H1 (cell line): ENCODE measurements around the gene PPP2R5B. TPM values are rescaled to one million over a fixed set of nuclear protein-coding genes. Genes with fewer than 3 reads are reported as not detected.

Source experiments
- CTCF ChIA-PET: fragments of 300-600 bp; sonication (Branson Sonifier 250); formaldehyde crosslinking; loops from one replicate; lab custom pipeline; 2021; ENCODE audit not compliant: partially characterized antibody; lab: Charles Lee
- POLR2A ChIA-PET: fragments of 300-600 bp; sonication (Branson Sonifier 250); formaldehyde crosslinking; loops from one replicate; lab custom pipeline; 2021; ENCODE audit warnings: inconsistent platforms; ENCODE audit not compliant: partially characterized antibody; lab: Charles Lee
- DNase-seq, 2 experiments: peaks; one replicate each; pipeline versions ENCODE4 v3.0.0 to v3.0.0-alpha.2; 2010 to 2022; ENCODE audit warnings: low spot score in 2 of 2, low read depth in 1 of 2, mixed read lengths in 1 of 2
- FAIRE-seq: peaks from 2 replicates; lab custom pipeline; 2011; peaks lifted over from hg19 to GRCh38; lab: Jason Lieb, UNC
- H2AFZ ChIP-seq: 2 replicates; pipeline ENCODE4 v1.8.1; 2012; ENCODE audit warnings: low read length, inconsistent platforms
- H2AK5ac ChIP-seq: 2 replicates; pipeline ENCODE4 v1.6.1; 2013; ENCODE audit warnings: low read depth, low read length
- H2BK120ac ChIP-seq: replicated peaks from 2 replicates; pipeline ENCODE3; 2013; ENCODE audit warnings: low read depth, low read length, inconsistent platforms
- H2BK12ac ChIP-seq: 2 replicates; pipeline ENCODE4 v1.6.1; 2013; ENCODE audit warnings: low read depth, low read length
- H2BK15ac ChIP-seq: 2 replicates; pipeline ENCODE4 v1.6.1; 2013; ENCODE audit warnings: low read length
- H2BK20ac ChIP-seq: 2 replicates; pipeline ENCODE4 v1.6.1; 2013; ENCODE audit warnings: low read length
- H2BK5ac ChIP-seq: 2 replicates; pipeline ENCODE4 v1.6.1; 2013; ENCODE audit warnings: low read depth, low read length
- H3K14ac ChIP-seq: 2 replicates; pipeline ENCODE4 v1.6.1; 2013; ENCODE audit warnings: inconsistent platforms; ENCODE audit not compliant: insufficient read length
- H3K18ac ChIP-seq: 2 replicates; pipeline ENCODE4 v1.6.1; 2013; ENCODE audit warnings: low read length; ENCODE audit errors: extremely low read depth
- H3K23ac ChIP-seq: 2 replicates; pipeline ENCODE4 v1.6.1; 2013; ENCODE audit warnings: inconsistent platforms; ENCODE audit not compliant: insufficient read length
- H3K23me2 ChIP-seq: 2 replicates; pipeline ENCODE4 v1.6.1; 2013; ENCODE audit warnings: low read depth, low read length
- H3K27ac ChIP-seq: 2 replicates; pipeline ENCODE4 v1.6.1; 2011; ENCODE audit warnings: low read depth, low read length, inconsistent platforms
- H3K27me3 ChIP-seq, 4 experiments: replicated peaks in 1 of 4; 1 replicate in 1 of 4; 2 replicates in 3 of 4; pipeline versions ENCODE4 v1.6.1 to v1.8.1; 2011 to 2013; ENCODE audit warnings: low read length in 3 of 4, mild to moderate bottlenecking in 3 of 4, inconsistent platforms in 2 of 4, mixed read lengths in 2 of 4, moderate library complexity in 1 of 4; ENCODE audit not compliant: control insufficient read depth in 3 of 4, insufficient read depth in 3 of 4; ENCODE audit errors: extremely low read depth in 1 of 4
- H3K36me3 ChIP-seq, 4 experiments: 2 replicates each; pipeline versions ENCODE4 v1.6.1 to v1.8.1; 2011 to 2013; ENCODE audit warnings: mild to moderate bottlenecking in 4 of 4, low read length in 3 of 4, moderate library complexity in 2 of 4, control low read depth in 1 of 4, inconsistent platforms in 1 of 4; ENCODE audit not compliant: insufficient read depth in 4 of 4, control insufficient read depth in 2 of 4
- H3K4ac ChIP-seq: replicated peaks from 2 replicates; pipeline ENCODE3; 2013; ENCODE audit warnings: low read length, low read depth, mixed read lengths, inconsistent platforms; ENCODE audit not compliant: insufficient read length
- H3K4me1 ChIP-seq, 4 experiments: replicated peaks in 1 of 4; 1 replicate in 1 of 4; 2 replicates in 3 of 4; pipeline versions ENCODE4 v1.6.1 to v1.8.1; 2011 to 2013; ENCODE audit warnings: low read length in 3 of 4, inconsistent platforms in 2 of 4, mixed read lengths in 1 of 4; ENCODE audit not compliant: insufficient read depth in 4 of 4, control insufficient read depth in 3 of 4
- H3K4me2 ChIP-seq, 2 experiments: 2 replicates each; pipeline versions ENCODE4 v1.6.1 to v1.8.1; 2011 to 2013; ENCODE audit warnings: low read depth in 2 of 2, low read length in 2 of 2, control low read depth in 1 of 2, inconsistent platforms in 1 of 2, mild to moderate bottlenecking in 1 of 2; ENCODE audit not compliant: insufficient read depth in 1 of 2
- H3K4me3 ChIP-seq, 4 experiments: fragments of 200-600, 300-600 bp in 1 of 4; sonication (generic), shearing (Covaris generic), sonication (Bioruptor Twin) in 1 of 4; 2 replicates each; pipeline versions ENCODE4 v1.5.1 to v1.8.1; 2011 to 2016; ENCODE audit warnings: low read length in 4 of 4, low read depth in 3 of 4, control low read depth in 2 of 4, inconsistent platforms in 2 of 4, mild to moderate bottlenecking in 2 of 4, mixed read lengths in 1 of 4, moderate library complexity in 1 of 4; ENCODE audit not compliant: insufficient read depth in 2 of 4; ENCODE audit errors: extremely low read depth in 1 of 4
- H3K56ac ChIP-seq: replicated peaks from 2 replicates; pipeline ENCODE3; 2013; ENCODE audit warnings: low read depth, mild to moderate bottlenecking, mixed read lengths, low read length, inconsistent platforms; ENCODE audit not compliant: insufficient read length
- H3K79me1 ChIP-seq: 2 replicates; pipeline ENCODE4 v1.6.1; 2013; ENCODE audit warnings: low read depth, low read length, control low read depth
- H3K79me2 ChIP-seq, 2 experiments: 2 replicates each; pipeline versions ENCODE4 v1.6.1 to v1.8.1; 2012 to 2013; ENCODE audit warnings: low read length in 2 of 2, mild to moderate bottlenecking in 2 of 2, inconsistent platforms in 1 of 2; ENCODE audit not compliant: insufficient read depth in 2 of 2, control insufficient read depth in 1 of 2
- H3K9ac ChIP-seq, 4 experiments: replicated peaks in 1 of 4; 1 replicate in 1 of 4; 2 replicates in 3 of 4; pipeline versions ENCODE4 v1.6.1 to v1.8.1; 2011 to 2013; ENCODE audit warnings: low read depth in 3 of 4, low read length in 3 of 4, control low read depth in 2 of 4, mild to moderate bottlenecking in 2 of 4, moderate library complexity in 2 of 4, inconsistent platforms in 1 of 4; ENCODE audit errors: extremely low read depth in 1 of 4
- H3K9me3 ChIP-seq, 2 experiments: 2 replicates each; pipeline versions ENCODE4 v1.6.1 to v1.8.1; 2012 to 2013; ENCODE audit warnings: mild to moderate bottlenecking in 2 of 2, moderate library complexity in 2 of 2, control low read depth in 1 of 2, inconsistent platforms in 1 of 2, low read depth in 1 of 2, low read length in 1 of 2, mixed read lengths in 1 of 2; ENCODE audit not compliant: insufficient read depth in 2 of 2
- H4K20me1 ChIP-seq, 2 experiments: replicated peaks in 1 of 2; 2 replicates each; pipeline versions ENCODE3 to v1.8.1; 2011 to 2013; ENCODE audit warnings: inconsistent platforms in 2 of 2, low read length in 2 of 2, mild to moderate bottlenecking in 1 of 2; ENCODE audit not compliant: insufficient read depth in 2 of 2, control insufficient read depth in 1 of 2
- H4K5ac ChIP-seq: 2 replicates; pipeline ENCODE4 v1.6.1; 2013; ENCODE audit warnings: low read length, low read depth, mixed read lengths, inconsistent platforms; ENCODE audit not compliant: insufficient read length
- H4K8ac ChIP-seq: 2 replicates; pipeline ENCODE4 v1.8.0; 2013; ENCODE audit warnings: mild to moderate bottlenecking, moderate library complexity, low read length, inconsistent platforms; ENCODE audit not compliant: insufficient read depth; ENCODE audit errors: extremely low read depth
- H4K91ac ChIP-seq: replicated peaks from 2 replicates; pipeline ENCODE3; 2013; ENCODE audit warnings: low read length, mixed read lengths, inconsistent platforms; ENCODE audit not compliant: insufficient read length
- CEBPB ChIP-seq: IDR thresholded peaks from 2 replicates; pipeline ENCODE4 v1.6.1; 2012; ENCODE audit warnings: low read depth, low read length
- CREB1 ChIP-seq: IDR thresholded peaks from 2 replicates; pipeline ENCODE4 v1.6.1; 2012; ENCODE audit warnings: inconsistent platforms
- EGR1 ChIP-seq: IDR thresholded peaks from 2 replicates; pipeline ENCODE4 v1.6.1; 2011; ENCODE audit warnings: low read depth, low read length, borderline replicate concordance
- EP300 ChIP-seq, 2 experiments: IDR thresholded peaks; 1 replicate in 1 of 2; 2 replicates in 1 of 2; pipeline ENCODE4 v1.6.1; 2011 to 2012; ENCODE audit warnings: low read depth in 2 of 2, low read length in 2 of 2, mild to moderate bottlenecking in 2 of 2, borderline replicate concordance in 1 of 2, inconsistent platforms in 1 of 2, moderate library complexity in 1 of 2
- EZH2 ChIP-seq: fragments of 200-600 bp; sonication (generic); IDR thresholded peaks from 2 replicates; pipeline ENCODE4 v1.7.1; 2012; ENCODE audit warnings: low read depth, mild to moderate bottlenecking, moderate library complexity, low read length, inconsistent platforms; ENCODE audit not compliant: severe bottlenecking
- GABPA ChIP-seq: IDR thresholded peaks from 2 replicates; pipeline ENCODE4 v1.6.1; 2011; ENCODE audit warnings: mild to moderate bottlenecking, low read length, moderate library complexity, borderline replicate concordance; ENCODE audit not compliant: insufficient read depth
- KDM4A ChIP-seq: IDR thresholded peaks from one replicate; pipeline ENCODE4 v1.7.1; 2012; ENCODE audit warnings: low read depth, mild to moderate bottlenecking, moderate library complexity, low read length, inconsistent platforms; ENCODE audit not compliant: severe bottlenecking
- MAFK ChIP-seq: IDR thresholded peaks from 2 replicates; pipeline ENCODE4 v1.6.1; 2012; ENCODE audit warnings: low read depth, mild to moderate bottlenecking, improper control_type of control experiment, low read length
- PHF8 ChIP-seq: fragments of 200-600 bp; sonication (generic); conservative IDR thresholded peaks from 2 replicates; pipeline ENCODE4 v1.7.1; 2012; ENCODE audit warnings: low read depth, mild to moderate bottlenecking, inconsistent platforms, low read length, moderate library complexity
- POLR2AphosphoS5 ChIP-seq: IDR thresholded peaks from 2 replicates; pipeline ENCODE4 v1.6.1; 2011; ENCODE audit warnings: low read depth, low read length
- RFX5 ChIP-seq: IDR thresholded peaks from 2 replicates; pipeline ENCODE4 v1.6.1; 2011; ENCODE audit warnings: low read depth, low read length, improper control_type of control experiment, borderline replicate concordance
- SIN3A ChIP-seq, 2 experiments: IDR thresholded peaks in 1 of 2; conservative IDR thresholded peaks in 1 of 2; 2 replicates each; pipeline ENCODE4 v1.6.1; 2011 to 2012; ENCODE audit warnings: low read length in 2 of 2, improper control_type of control experiment in 1 of 2, low read depth in 1 of 2, mild to moderate bottlenecking in 1 of 2
- SP2 ChIP-seq: IDR thresholded peaks from 2 replicates; pipeline ENCODE4 v1.6.1; 2012; ENCODE audit warnings: mild to moderate bottlenecking, low read length, inconsistent platforms
- TCF12 ChIP-seq: IDR thresholded peaks from 2 replicates; pipeline ENCODE4 v1.6.1; 2011; ENCODE audit warnings: low read depth, mild to moderate bottlenecking, low read length
- WGBS, 2 experiments: shearing (Covaris generic) in 1 of 2; methylation state at CpG; one replicate each; pipeline versions ENCODE4 v1.1.6 to v1.1.7; 2013 to 2015; ENCODE audit warnings: low lambda C conversion rate in 2 of 2, mixed read lengths in 2 of 2, inconsistent platforms in 1 of 2, low coverage in 1 of 2, missing lambda C conversion rate in 1 of 2; ENCODE audit not compliant: insufficient replicate concordance in 2 of 2, insufficient coverage in 1 of 2, insufficient read length in 1 of 2; ENCODE audit errors: extremely low coverage in 1 of 2, missing lambda C conversion rate in 1 of 2; 5-methylcytosine and 5-hydroxymethylcytosine counted together
- polyA plus RNA-seq, 7 experiments: library from polyadenylated mRNA; depleted of rRNA in 3 of 7; stranded (reverse) in 5 of 7; unstranded in 2 of 7; fragments of >200 nt in 5 of 7; fragments of 200-250 nt in 2 of 7; gene quantifications; 1 replicate in 5 of 7; 2 replicates in 1 of 7; 4 replicates in 1 of 7; pipeline versions ENCODE4 v1.2.1 to v1.2.3, GENCODE V29; 2011 to 2013; ENCODE audit warnings: missing spikeins in 2 of 7, mixed read lengths in 2 of 7
- total RNA-seq: library from RNA; stranded (reverse); fragmentation: NEBNext Ultra II Directional; extraction: Animal tissue kit (Norgen Biotek cat#: 25700); gene quantifications from 2 replicates; pipeline ENCODE4 v1.2.1, GENCODE V29; 2021

The PPP2R5B gene
- total and polyA plus RNA-seq, 2 of the 8 experiments (the other 6 are each of a cell fraction or from before 2014, with no cell fraction given), result 4.9 to 5.1 TPM

- FAIRE-seq (no peak), DNase-seq (no peak)
- H2AFZ ChIP-seq, result no peak overlapping the region
- ChIA-PET POLR2A (interaction anchor here (0.6 to 24.6 kb wide), 3 partner anchors 14 to 33 kb away, joined by 3 to 408 read pairs (median 65); partner anchors contain the start of genes EHD1 and PPP2R5B), CTCF (interaction anchor here (1.2 to 32.2 kb wide), 7 partner anchors 10 to 230 kb away, joined by 3 to 1058 read pairs (median 4); partner anchors contain the start of genes CDC42BPG and EHD1)
- no peaks in the 10 kb centered on the region for H3K79me2 ChIP-seq
- no peak overlapping the region for H3K4me2 ChIP-seq
- peak overlapping the region; percentile 30; the same call in 1 of the 2 replicates for H2BK5ac ChIP-seq
- H3K18ac ChIP-seq, result no peak overlapping the region
- H3K4me3 ChIP-seq, result no peak overlapping the region
- H3K14ac ChIP-seq, result no peak overlapping the region
- H3K23ac ChIP-seq, result no peak overlapping the region
- H3K4me1 ChIP-seq, result peaks cover 0 to 14% (median 8%) of the 10 kb centered on the region in 4 experiments; a peak in 6 of 7 replicates
- no peak overlapping the region for H2AK5ac ChIP-seq
- H3K27ac ChIP-seq, result no peak overlapping the region
- no peak overlapping the region for H4K91ac ChIP-seq
- no peak overlapping the region for H4K5ac ChIP-seq
- H4K20me1 ChIP-seq, result no peaks in the 10 kb centered on the region
- peaks cover 0 to 6% (median 0%) of the 10 kb centered on the region in 4 experiments; a peak in 2 of 8 replicates for H3K36me3 ChIP-seq
- no peak overlapping the region for H3K4ac ChIP-seq
- H2BK15ac ChIP-seq, result peak overlapping the region; percentile 10; the same call in 1 of the 2 replicates
- H3K23me2 ChIP-seq, result no peaks in the 10 kb centered on the region
- 86% methylated on average over 7 of the region's 7 CpGs; no CpG with 5 or more reads in 1 of the 2 experiments for WGBS, 2 experiments
- no peak overlapping the region for H2BK12ac ChIP-seq
- H3K9ac ChIP-seq, result no peak overlapping the region
- H2BK120ac ChIP-seq, result no peak overlapping the region
- no peaks in the 10 kb centered on the region for H3K27me3 ChIP-seq
- H3K9me3 ChIP-seq, result no peaks in the 10 kb centered on the region
- no peak overlapping the region for H2BK20ac ChIP-seq
- H3K56ac ChIP-seq, result no peak overlapping the region
- H4K8ac ChIP-seq, result no peak overlapping the region
- H3K79me1 ChIP-seq, result no peaks in the 10 kb centered on the region
- no peak for TF ChIP-seq CEBPB
- TF ChIP-seq RFX5, result no peak
- no peak for TF ChIP-seq PHF8
- no peak for TF ChIP-seq POLR2AphosphoS5
- no peak for TF ChIP-seq CREB1
- no peak for TF ChIP-seq EZH2
- no peak for TF ChIP-seq GABPA
- TF ChIP-seq SP2, result no peak
- no peak for TF ChIP-seq SIN3A (conservative IDR thresholded peaks at IDR 0.05 in 1 of 2, IDR thresholded peaks at IDR 0.05 in 1 of 2; ENCODE audit: low read depth in 1 of 2, low read length in 2 of 2)
- TF ChIP-seq TCF12, result no peak
- TF ChIP-seq EP300 (IDR thresholded peaks at IDR 0.05; ENCODE audit: borderline replicate concordance in 1 of 2, low read depth in 2 of 2, low read length in 2 of 2), result no peak
- TF ChIP-seq EGR1, result no peak
- no peak for TF ChIP-seq MAFK
- no peak for TF ChIP-seq KDM4A
These were observed 34.0 kb upstream of the PPP2R5B start for GRCh38 chr11:64890522-64890939.
